ENCODE results near the gene TOPORS. TPM values are rescaled to one million over a fixed set of nuclear protein-coding genes. Genes with fewer than 3 reads are reported as not detected.

TOPORS gene
- total and polyA plus RNA-seq, 2 experiments from 2014 or later, result 31.8 to 35.9 TPM

- H3K27me3 Mint-ChIP-seq (ENCODE audit: insufficient read depth, low read depth, poor library complexity), result peaks cover 4% of the 10 kb centered on the region
- no peak overlapping the region for H3K4me2 ChIP-seq
- TF ChIP-seq STAT1 (IDR thresholded peaks at IDR 0.05; ENCODE audit: unreplicated experiment) (no peak), EZH2 (IDR thresholded peaks at IDR 0.05; ENCODE audit: low read depth, unreplicated experiment) (no peak), POLR2AphosphoS5 (IDR thresholded peaks at IDR 0.05; ENCODE audit: low read depth) (no peak), ZNF114 (CRISPR knock-in tag; IDR thresholded peaks at IDR 0.05) (no peak), ZNF331 (CRISPR knock-in tag; IDR thresholded peaks at IDR 0.05; ENCODE audit: low read depth) (no peak), JUNB (IDR thresholded peaks at IDR 0.05; ENCODE audit: unreplicated experiment) (no peak), NANOG (IDR thresholded peaks at IDR 0.05; ENCODE audit: borderline replicate concordance) (no peak), ETS1 (IDR thresholded peaks at IDR 0.05) (no peak), EZH2phosphoT487 (IDR thresholded peaks at IDR 0.05; ENCODE audit: unreplicated experiment) (no peak), CREB1 (CRISPR knock-in tag; IDR thresholded peaks at IDR 0.05; ENCODE audit: low read depth) (no peak)
- TF ChIP-seq, protein P1, sequence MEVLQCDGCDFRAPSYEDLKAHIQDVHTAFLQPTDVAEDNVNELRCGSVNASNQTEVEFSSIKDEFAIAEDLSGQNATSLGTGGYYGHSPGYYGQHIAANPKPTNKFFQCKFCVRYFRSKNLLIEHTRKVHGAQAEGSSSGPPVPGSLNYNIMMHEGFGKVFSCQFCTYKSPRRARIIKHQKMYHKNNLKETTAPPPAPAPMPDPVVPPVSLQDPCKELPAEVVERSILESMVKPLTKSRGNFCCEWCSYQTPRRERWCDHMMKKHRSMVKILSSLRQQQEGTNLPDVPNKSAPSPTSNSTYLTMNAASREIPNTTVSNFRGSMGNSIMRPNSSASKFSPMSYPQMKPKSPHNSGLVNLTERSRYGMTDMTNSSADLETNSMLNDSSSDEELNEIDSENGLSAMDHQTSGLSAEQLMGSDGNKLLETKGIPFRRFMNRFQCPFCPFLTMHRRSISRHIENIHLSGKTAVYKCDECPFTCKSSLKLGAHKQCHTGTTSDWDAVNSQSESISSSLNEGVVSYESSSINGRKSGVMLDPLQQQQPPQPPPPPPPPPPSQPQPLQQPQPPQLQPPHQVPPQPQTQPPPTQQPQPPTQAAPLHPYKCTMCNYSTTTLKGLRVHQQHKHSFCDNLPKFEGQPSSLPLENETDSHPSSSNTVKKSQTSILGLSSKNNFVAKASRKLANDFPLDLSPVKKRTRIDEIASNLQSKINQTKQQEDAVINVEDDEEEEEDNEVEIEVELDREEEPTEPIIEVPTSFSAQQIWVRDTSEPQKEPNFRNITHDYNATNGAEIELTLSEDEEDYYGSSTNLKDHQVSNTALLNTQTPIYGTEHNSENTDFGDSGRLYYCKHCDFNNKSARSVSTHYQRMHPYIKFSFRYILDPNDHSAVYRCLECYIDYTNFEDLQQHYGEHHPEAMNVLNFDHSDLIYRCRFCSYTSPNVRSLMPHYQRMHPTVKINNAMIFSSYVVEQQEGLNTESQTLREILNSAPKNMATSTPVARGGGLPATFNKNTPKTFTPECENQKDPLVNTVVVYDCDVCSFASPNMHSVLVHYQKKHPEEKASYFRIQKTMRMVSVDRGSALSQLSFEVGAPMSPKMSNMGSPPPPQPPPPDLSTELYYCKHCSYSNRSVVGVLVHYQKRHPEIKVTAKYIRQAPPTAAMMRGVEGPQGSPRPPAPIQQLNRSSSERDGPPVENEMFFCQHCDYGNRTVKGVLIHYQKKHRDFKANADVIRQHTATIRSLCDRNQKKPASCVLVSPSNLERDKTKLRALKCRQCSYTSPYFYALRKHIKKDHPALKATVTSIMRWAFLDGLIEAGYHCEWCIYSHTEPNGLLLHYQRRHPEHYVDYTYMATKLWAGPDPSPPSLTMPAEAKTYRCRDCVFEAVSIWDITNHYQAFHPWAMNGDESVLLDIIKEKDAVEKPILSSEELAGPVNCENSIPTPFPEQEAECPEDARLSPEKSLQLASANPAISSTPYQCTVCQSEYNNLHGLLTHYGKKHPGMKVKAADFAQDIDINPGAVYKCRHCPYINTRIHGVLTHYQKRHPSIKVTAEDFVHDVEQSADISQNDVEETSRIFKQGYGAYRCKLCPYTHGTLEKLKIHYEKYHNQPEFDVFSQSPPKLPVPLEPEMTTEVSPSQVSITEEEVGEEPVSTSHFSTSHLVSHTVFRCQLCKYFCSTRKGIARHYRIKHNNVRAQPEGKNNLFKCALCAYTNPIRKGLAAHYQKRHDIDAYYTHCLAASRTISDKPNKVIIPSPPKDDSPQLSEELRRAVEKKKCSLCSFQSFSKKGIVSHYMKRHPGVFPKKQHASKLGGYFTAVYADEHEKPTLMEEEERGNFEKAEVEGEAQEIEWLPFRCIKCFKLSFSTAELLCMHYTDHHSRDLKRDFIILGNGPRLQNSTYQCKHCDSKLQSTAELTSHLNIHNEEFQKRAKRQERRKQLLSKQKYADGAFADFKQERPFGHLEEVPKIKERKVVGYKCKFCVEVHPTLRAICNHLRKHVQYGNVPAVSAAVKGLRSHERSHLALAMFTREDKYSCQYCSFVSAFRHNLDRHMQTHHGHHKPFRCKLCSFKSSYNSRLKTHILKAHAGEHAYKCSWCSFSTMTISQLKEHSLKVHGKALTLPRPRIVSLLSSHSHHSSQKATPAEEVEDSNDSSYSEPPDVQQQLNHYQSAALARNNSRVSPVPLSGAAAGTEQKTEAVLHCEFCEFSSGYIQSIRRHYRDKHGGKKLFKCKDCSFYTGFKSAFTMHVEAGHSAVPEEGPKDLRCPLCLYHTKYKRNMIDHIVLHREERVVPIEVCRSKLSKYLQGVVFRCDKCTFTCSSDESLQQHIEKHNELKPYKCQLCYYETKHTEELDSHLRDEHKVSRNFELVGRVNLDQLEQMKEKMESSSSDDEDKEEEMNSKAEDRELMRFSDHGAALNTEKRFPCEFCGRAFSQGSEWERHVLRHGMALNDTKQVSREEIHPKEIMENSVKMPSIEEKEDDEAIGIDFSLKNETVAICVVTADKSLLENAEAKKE (CRISPR knock-in tag; IDR thresholded peaks at IDR 0.05), result no peak
- TF ChIP-seq, protein P2, sequence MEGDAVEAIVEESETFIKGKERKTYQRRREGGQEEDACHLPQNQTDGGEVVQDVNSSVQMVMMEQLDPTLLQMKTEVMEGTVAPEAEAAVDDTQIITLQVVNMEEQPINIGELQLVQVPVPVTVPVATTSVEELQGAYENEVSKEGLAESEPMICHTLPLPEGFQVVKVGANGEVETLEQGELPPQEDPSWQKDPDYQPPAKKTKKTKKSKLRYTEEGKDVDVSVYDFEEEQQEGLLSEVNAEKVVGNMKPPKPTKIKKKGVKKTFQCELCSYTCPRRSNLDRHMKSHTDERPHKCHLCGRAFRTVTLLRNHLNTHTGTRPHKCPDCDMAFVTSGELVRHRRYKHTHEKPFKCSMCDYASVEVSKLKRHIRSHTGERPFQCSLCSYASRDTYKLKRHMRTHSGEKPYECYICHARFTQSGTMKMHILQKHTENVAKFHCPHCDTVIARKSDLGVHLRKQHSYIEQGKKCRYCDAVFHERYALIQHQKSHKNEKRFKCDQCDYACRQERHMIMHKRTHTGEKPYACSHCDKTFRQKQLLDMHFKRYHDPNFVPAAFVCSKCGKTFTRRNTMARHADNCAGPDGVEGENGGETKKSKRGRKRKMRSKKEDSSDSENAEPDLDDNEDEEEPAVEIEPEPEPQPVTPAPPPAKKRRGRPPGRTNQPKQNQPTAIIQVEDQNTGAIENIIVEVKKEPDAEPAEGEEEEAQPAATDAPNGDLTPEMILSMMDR (conservative IDR thresholded peaks at IDR 0.05; ENCODE audit: low read depth in 2 of 2), result no peak
- TF ChIP-seq, protein P3, sequence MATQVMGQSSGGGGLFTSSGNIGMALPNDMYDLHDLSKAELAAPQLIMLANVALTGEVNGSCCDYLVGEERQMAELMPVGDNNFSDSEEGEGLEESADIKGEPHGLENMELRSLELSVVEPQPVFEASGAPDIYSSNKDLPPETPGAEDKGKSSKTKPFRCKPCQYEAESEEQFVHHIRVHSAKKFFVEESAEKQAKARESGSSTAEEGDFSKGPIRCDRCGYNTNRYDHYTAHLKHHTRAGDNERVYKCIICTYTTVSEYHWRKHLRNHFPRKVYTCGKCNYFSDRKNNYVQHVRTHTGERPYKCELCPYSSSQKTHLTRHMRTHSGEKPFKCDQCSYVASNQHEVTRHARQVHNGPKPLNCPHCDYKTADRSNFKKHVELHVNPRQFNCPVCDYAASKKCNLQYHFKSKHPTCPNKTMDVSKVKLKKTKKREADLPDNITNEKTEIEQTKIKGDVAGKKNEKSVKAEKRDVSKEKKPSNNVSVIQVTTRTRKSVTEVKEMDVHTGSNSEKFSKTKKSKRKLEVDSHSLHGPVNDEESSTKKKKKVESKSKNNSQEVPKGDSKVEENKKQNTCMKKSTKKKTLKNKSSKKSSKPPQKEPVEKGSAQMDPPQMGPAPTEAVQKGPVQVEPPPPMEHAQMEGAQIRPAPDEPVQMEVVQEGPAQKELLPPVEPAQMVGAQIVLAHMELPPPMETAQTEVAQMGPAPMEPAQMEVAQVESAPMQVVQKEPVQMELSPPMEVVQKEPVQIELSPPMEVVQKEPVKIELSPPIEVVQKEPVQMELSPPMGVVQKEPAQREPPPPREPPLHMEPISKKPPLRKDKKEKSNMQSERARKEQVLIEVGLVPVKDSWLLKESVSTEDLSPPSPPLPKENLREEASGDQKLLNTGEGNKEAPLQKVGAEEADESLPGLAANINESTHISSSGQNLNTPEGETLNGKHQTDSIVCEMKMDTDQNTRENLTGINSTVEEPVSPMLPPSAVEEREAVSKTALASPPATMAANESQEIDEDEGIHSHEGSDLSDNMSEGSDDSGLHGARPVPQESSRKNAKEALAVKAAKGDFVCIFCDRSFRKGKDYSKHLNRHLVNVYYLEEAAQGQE (IDR thresholded peaks at IDR 0.05; ENCODE audit: unreplicated experiment), result no peak
- H3K36me3 ChIP-seq (ENCODE audit: insufficient read depth), result peaks cover 34% of the 10 kb centered on the region
- H3K27ac Mint-ChIP-seq, result no peak overlapping the region
- H3K79me2 ChIP-seq (replicated peaks; ENCODE audit: insufficient read depth), result peaks cover 55% of the 10 kb centered on the region
- H3K27me3 ChIP-seq (ENCODE audit: insufficient read depth), result no peaks in the 10 kb centered on the region
- no peaks in the 10 kb centered on the region for H3F3A ChIP-seq (replicated peaks; ENCODE audit: low read depth)
- no peaks in the 10 kb centered on the region; the same call in 1 of the 2 replicates for H4K20me1 ChIP-seq (replicated peaks; ENCODE audit: insufficient read depth)
- H3K36me3 Mint-ChIP-seq (ENCODE audit: low read depth), result peaks cover 74% of the 10 kb centered on the region
- no peak overlapping the region for H3K27ac ChIP-seq (ENCODE audit: low read depth)
- H3K4me1 ChIP-seq (ENCODE audit: insufficient read depth), result no peaks in the 10 kb centered on the region
- H3K4me3 Mint-ChIP-seq, result no peak overlapping the region
- no peak for DNase-seq (ENCODE audit: low spot score)
- no peaks in the 10 kb centered on the region for H3K4me1 Mint-ChIP-seq
- peaks cover 82% of the 10 kb centered on the region for H3K9me3 Mint-ChIP-seq
- no peak for ATAC-seq
- no peaks in the 10 kb centered on the region for H3K9me2 ChIP-seq (ENCODE audit: insufficient read depth)
- H2AFZ ChIP-seq, result no peak overlapping the region
- H3K4me3 ChIP-seq, result no peak overlapping the region
Observed at GRCh38 chr9:32516241-32516640, 36.1 kb downstream of the TOPORS start.

Measured in GM23338 (cell line).